ENCODE data around the gene DNAJB7. TPM values are rescaled to one million over a fixed set of nuclear protein-coding genes. Genes with fewer than 3 reads are reported as not detected.
"Not testable (repeated sequence)": the region's sequence is repeated elsewhere in the genome, so short reads cannot be mapped to it uniquely, and the experiment has no call there.

The DNAJB7 gene
- total RNA-seq, 4 donors from 2014 or later: not detected

- Histone ChIP-seq H3K27me3 (no peaks in the 10 kb centered on the region), H3K4me1 (no peaks in the 10 kb centered on the region), H3K9me3 (no peaks in the 10 kb centered on the region), H3K27ac (replicated peaks in 1 of 4) (no peak overlapping the region), H3K36me3 (peaks cover 46 to 97% (median 87%) of the 10 kb centered on the region in 4 donors), H3K4me3 (no peak overlapping the region)
- no peak for DNase-seq (ENCODE audit: extremely low spot score)
- 98% methylated on average over 3 of the region's 3 CpGs for WGBS
- TF ChIP-seq POLR2A (IDR thresholded peaks at IDR 0.05; ENCODE audit: low read depth): no peak
- no peak for TF ChIP-seq EP300 (IDR thresholded peaks at IDR 0.05)
- intact Hi-C loops (cut with DNase I): loop anchor here (10.0 kb wide), 1 partner anchor 330 kb away; no protein-coding TSS in a partner anchor
Observed at GRCh38 chr22:40834619-40835018, 27.3 kb downstream of the DNAJB7 start.

GRCh38 chr22:40829131-40829530, 32.8 kb downstream of the DNAJB7 start:
- H3K4me1 ChIP-seq: peaks cover 0 to 6% (median 0%) of the 10 kb centered on the region in 4 donors
- WGBS: 79% methylated on average over 6 of the region's 6 CpGs
- peaks cover 57 to 99% (median 87%) of the 10 kb centered on the region in 4 donors for H3K36me3 ChIP-seq

GRCh38 chr22:40826984-40827741, 34.8 kb downstream of the DNAJB7 start:
- Histone ChIP-seq H3K27me3 (no peaks in the 10 kb centered on the region), H3K4me1 (peaks cover 0 to 6% (median 0%) of the 10 kb centered on the region in 4 donors), H3K27ac (replicated peaks in 1 of 4) (no peak overlapping the region), H3K36me3 (peaks cover 47 to 99% (median 78%) of the 10 kb centered on the region in 4 donors), H3K9me3 (no peaks in the 10 kb centered on the region), H3K4me3 (no peak overlapping the region)
- no peak for TF ChIP-seq POLR2A (IDR thresholded peaks at IDR 0.05; ENCODE audit: low read depth)
- no peak for DNase-seq (ENCODE audit: extremely low spot score)
- intact Hi-C loops (cut with DNase I): no loop called here
- WGBS: 83% methylated on average over 7 of the region's 7 CpGs

More at GRCh38 chr22:40829131-40829530, 32.8 kb downstream of the DNAJB7 start:
- Histone ChIP-seq H3K27me3 (no peaks in the 10 kb centered on the region), H3K27ac (replicated peaks in 1 of 4) (no peak overlapping the region), H3K4me3 (no peak overlapping the region), H3K9me3 (no peaks in the 10 kb centered on the region)
- intact Hi-C loops (cut with DNase I): no loop called here
- TF ChIP-seq POLR2A (IDR thresholded peaks at IDR 0.05; ENCODE audit: low read depth): no peak
- no peak for TF ChIP-seq EP300 (IDR thresholded peaks at IDR 0.05)
- TF ChIP-seq CTCF (IDR thresholded peaks at IDR 0.05): no peak
- no peak for TF ChIP-seq POLR2AphosphoS5 (IDR thresholded peaks at IDR 0.05)
- DNase-seq (ENCODE audit: extremely low spot score): no peak

- 90% methylated on average over 1 of the region's 2 CpGs for WGBS
- DNase-seq (ENCODE audit: extremely low spot score); H3K4me1 ChIP-seq; H3K4me3 ChIP-seq; H3K27ac ChIP-seq (replicated peaks in 1 of 4); intact Hi-C loops (cut with DNase I); H3K9me3 ChIP-seq; H3K27me3 ChIP-seq: not testable (repeated sequence)
- H3K36me3 ChIP-seq: peaks cover 40 to 91% (median 69%) of the 10 kb centered on the region in 4 donors
Observed at GRCh38 chr22:40826292-40826691, 35.6 kb downstream of the DNAJB7 start.

- H3K36me3 ChIP-seq: peaks cover 18 to 63% (median 42%) of the 10 kb centered on the region in 4 donors
- DNase-seq (ENCODE audit: extremely low spot score): no peak
- H3K27ac ChIP-seq (replicated peaks in 1 of 4): no peak overlapping the region
- no peak overlapping the region for H3K4me3 ChIP-seq
- peaks cover 8 to 21% (median 11%) of the 10 kb centered on the region in 4 donors for H3K4me1 ChIP-seq
- H3K27me3 ChIP-seq: no peaks in the 10 kb centered on the region
- no peaks in the 10 kb centered on the region for H3K9me3 ChIP-seq
- intact Hi-C loops (cut with DNase I): no loop called here
- no peak for TF ChIP-seq POLR2AphosphoS5 (IDR thresholded peaks at IDR 0.05)
- no peak for TF ChIP-seq CTCF (IDR thresholded peaks at IDR 0.05)
- no peak for TF ChIP-seq EP300 (IDR thresholded peaks at IDR 0.05)
- no peak for TF ChIP-seq POLR2A (IDR thresholded peaks at IDR 0.05; ENCODE audit: low read depth)
- 87% methylated on average over 1 of the region's 1 CpG for WGBS
Observed at GRCh38 chr22:40823426-40823825, 38.5 kb downstream of the DNAJB7 start.

GRCh38 chr22:40819599-40820140, 42.2 kb downstream of the DNAJB7 start:
- Histone ChIP-seq H3K4me3 (peak overlapping the region; percentile 89 to 100 (median 95)), H3K4me1 (peaks cover 20 to 34% (median 30%) of the 10 kb centered on the region in 4 donors), H3K36me3 (peaks cover 4 to 25% (median 14%) of the 10 kb centered on the region in 4 donors), H3K9me3 (no peaks in the 10 kb centered on the region), H3K27ac (replicated peaks in 1 of 4) (peak overlapping the region; percentile 78 to 85 (median 83)), H3K27me3 (no peaks in the 10 kb centered on the region)
- 10% methylated on average over 4 of the region's 4 CpGs for WGBS
- TF ChIP-seq CTCF (IDR thresholded peaks at IDR 0.05): no peak
- no peak for TF ChIP-seq EP300 (IDR thresholded peaks at IDR 0.05)
- TF ChIP-seq POLR2A (IDR thresholded peaks at IDR 0.05; ENCODE audit: low read depth): no peak
- intact Hi-C loops (cut with DNase I): loop anchor here (5.0 kb wide), 1 partner anchor 38 kb away; the partner anchor contains the start of genes ST13 and XPNPEP3
- no peak for DNase-seq (ENCODE audit: extremely low spot score)
